GM12878 (cell line): Measurements from ENCODE around the gene ARHGEF10L. TPM values are rescaled to one million over a fixed set of nuclear protein-coding genes. Genes with fewer than 3 reads are reported as not detected.

Source experiments
- ATAC-seq: fragments of 200-7000 bp; cut with Tn5 transposase; 3 replicates; pipeline ENCODE4 v1.9.1; 2020; ENCODE audit warnings: mild to moderate bottlenecking, moderate library complexity
- BruUV-seq: library from RNA; stranded (reverse); fragments of 400-500 nt; replicated peaks from 2 replicates; lab custom pipeline; 2021; lab: Mats Ljungman, UMichigan
- CTCF ChIA-PET: fragments of 300-600 bp; sonication (Branson Sonifier 250); formaldehyde crosslinking; extraction: SDS; loops from one replicate; lab custom pipeline; 2021; ENCODE audit warnings: inconsistent platforms; lab: Yijun Ruan, JAX
- POLR2A ChIA-PET: fragments of 350-600 bp; formaldehyde crosslinking; extraction: SDS; loops from one replicate; lab custom pipeline; 2021; ENCODE audit warnings: inconsistent platforms; lab: Charles Lee
- RAD21 ChIA-PET: fragments of 300-600 bp; sonication (Branson Sonifier 250); formaldehyde crosslinking; loops from one replicate; lab custom pipeline; 2023; ENCODE audit warnings: antibody characterized with exemption; ENCODE audit not compliant: unreplicated experiment; lab: Charles Lee
- SMC1A ChIA-PET: fragments of 300-600 bp; sonication (Branson Sonifier 250); formaldehyde crosslinking; loops from one replicate; lab custom pipeline; 2023; ENCODE audit not compliant: unreplicated experiment, uncharacterized antibody; lab: Charles Lee
- DNase-seq: peaks from one replicate; pipeline ENCODE4 v3.0.0-alpha.2; 2011; ENCODE audit warnings: low read depth, low spot score
- FAIRE-seq: peaks from 3 replicates; lab custom pipeline; 2011; peaks lifted over from hg19 to GRCh38; lab: Jason Lieb, UNC
- H2AFZ ChIP-seq: 2 replicates; pipeline ENCODE4 v1.6.0; 2011; ENCODE audit warnings: low read depth, low read length, control low read depth; ENCODE audit not compliant: control insufficient read depth
- H3K27ac ChIP-seq: 2 replicates; pipeline ENCODE4 v1.5.1; 2011; ENCODE audit warnings: control low read depth; ENCODE audit not compliant: control insufficient read depth, insufficient read depth
- H3K27me3 ChIP-seq, 2 experiments: replicated peaks in 1 of 2; 2 replicates each; pipeline versions ENCODE4 v1.6.0 to v1.6.1; 2011; ENCODE audit warnings: low read length in 1 of 2; ENCODE audit not compliant: control insufficient read depth in 2 of 2, insufficient read depth in 2 of 2
- H3K36me3 ChIP-seq, 2 experiments: 2 replicates each; pipeline ENCODE4 v1.5.1; 2011; ENCODE audit warnings: low read length in 1 of 2; ENCODE audit not compliant: control insufficient read depth in 2 of 2, insufficient read depth in 2 of 2
- H3K4me1 ChIP-seq: 2 replicates; pipeline ENCODE4 v1.6.1; 2011; ENCODE audit warnings: mild to moderate bottlenecking, low read length, moderate library complexity, mixed read lengths; ENCODE audit not compliant: control insufficient read depth, insufficient read depth
- H3K4me2 ChIP-seq: 2 replicates; pipeline ENCODE4 v1.6.0; 2011; ENCODE audit warnings: control low read depth; ENCODE audit not compliant: control insufficient read depth, insufficient read depth
- H3K4me3 ChIP-seq: fragments of 200-600 bp; sonication (generic); 2 replicates; pipeline ENCODE4 v1.5.1; 2016
- H3K79me2 ChIP-seq: 2 replicates; pipeline ENCODE4 v1.6.0; 2011; ENCODE audit warnings: low read length; ENCODE audit not compliant: control insufficient read depth, insufficient read depth
- H3K9ac ChIP-seq: 2 replicates; pipeline ENCODE4 v1.8.0; 2011; ENCODE audit warnings: low read length, control low read depth, mixed read lengths; ENCODE audit not compliant: control insufficient read depth, insufficient read depth
- H3K9me3 ChIP-seq: replicated peaks from 3 replicates; pipeline ENCODE4 v1.5.1; 2011; ENCODE audit warnings: mild to moderate bottlenecking, low read length; ENCODE audit not compliant: control insufficient read depth, insufficient read depth
- H4K20me1 ChIP-seq: 2 replicates; pipeline ENCODE4 v1.6.0; 2011; ENCODE audit not compliant: control insufficient read depth, insufficient read depth
- ATF7 ChIP-seq: fragments of 450-650 bp; IDR thresholded peaks from 2 replicates; pipeline ENCODE4 v1.6.1; 2016; ENCODE audit warnings: low read depth, mild to moderate bottlenecking
- CHD4 ChIP-seq: fragments of 200-600 bp; sonication (generic); IDR thresholded peaks from 2 replicates; pipeline ENCODE4 v1.6.1; 2016; ENCODE audit warnings: mild to moderate bottlenecking
- EP300 ChIP-seq, 2 experiments: fragments of 150-350 bp in 1 of 2; IDR thresholded peaks; 2 replicates each; pipeline ENCODE4 v1.6.1; 2011 to 2012; ENCODE audit warnings: low read depth in 2 of 2, low read length in 2 of 2, borderline replicate concordance in 1 of 2, improper control_type of control experiment in 1 of 2, inconsistent platforms in 1 of 2; ENCODE audit not compliant: control insufficient read depth in 1 of 2
- MEF2B ChIP-seq: fragments of 450-650 bp; IDR thresholded peaks from 2 replicates; pipeline ENCODE4 v1.6.1; 2018; ENCODE audit warnings: mild to moderate bottlenecking, moderate library complexity; ENCODE audit not compliant: partially characterized antibody, poor library complexity, severe bottlenecking
- MTA3 ChIP-seq: IDR thresholded peaks from 2 replicates; pipeline ENCODE4 v1.6.1; 2012; ENCODE audit warnings: low read length, inconsistent platforms, borderline replicate concordance
- MXI1 ChIP-seq: fragments of 150-350 bp; IDR thresholded peaks from 2 replicates; pipeline ENCODE4 v1.6.1; 2011; ENCODE audit warnings: low read depth, mild to moderate bottlenecking, inconsistent platforms, low read length, improper control_type of control experiment
- MYB ChIP-seq: fragments of 150-350 bp; IDR thresholded peaks from 2 replicates; pipeline ENCODE4 v1.6.1; 2014; ENCODE audit warnings: mild to moderate bottlenecking, low read depth, low read length, borderline replicate concordance
- RAD21 ChIP-seq: IDR thresholded peaks from 2 replicates; pipeline ENCODE4 v1.6.1; 2011; ENCODE audit warnings: mild to moderate bottlenecking, low read depth, low read length, moderate library complexity; ENCODE audit not compliant: insufficient read depth
- RAD51 ChIP-seq: fragments of 450-650 bp; IDR thresholded peaks from 2 replicates; pipeline ENCODE4 v1.6.1; 2016; ENCODE audit warnings: moderate library complexity, mild to moderate bottlenecking, inconsistent platforms
- RELA ChIP-seq: fragments of 450-650 bp; IDR thresholded peaks from 2 replicates; pipeline ENCODE4 v1.8.0; 2014; ENCODE audit warnings: borderline replicate concordance; ENCODE audit not compliant: partially characterized antibody
- TBL1XR1 ChIP-seq: IDR thresholded peaks from 2 replicates; pipeline ENCODE4 v1.6.1; 2012; ENCODE audit warnings: low read depth, low read length, improper control_type of control experiment
- TCF12 ChIP-seq: IDR thresholded peaks from 2 replicates; pipeline ENCODE4 v1.6.1; 2011; ENCODE audit warnings: low read depth, mild to moderate bottlenecking, low read length
- ZNF384 ChIP-seq: IDR thresholded peaks from 2 replicates; pipeline ENCODE4 v1.6.1; 2012; ENCODE audit warnings: low read depth, mild to moderate bottlenecking, low read length, improper control_type of control experiment, borderline replicate concordance
- WGBS: methylation state at CpG from one replicate; pipeline ENCODE4 v1.1.6; 2016; ENCODE audit warnings: low lambda C conversion rate; ENCODE audit not compliant: insufficient replicate concordance, insufficient coverage; ENCODE audit errors: missing lambda C conversion rate; 5-methylcytosine and 5-hydroxymethylcytosine counted together
- in situ Hi-C: fragments of 300-500 bp; cut with MboI; formaldehyde crosslinking; loops from 9 replicates; pipeline ENCODE4 v1.14.3; 2018; ENCODE audit warnings: mixed read lengths
- intact Hi-C: fragments of 100-400 bp; cut with micrococcal nuclease; formaldehyde crosslinking; loops from one replicate; pipeline ENCODE4 v1.14.2; 2022; ENCODE audit not compliant: unreplicated experiment
- polyA plus RNA-seq, 11 experiments: library from polyadenylated mRNA; depleted of rRNA in 4 of 11; unstranded in 6 of 11; stranded (reverse) in 5 of 11; fragments of >200 nt; fragmentation: Nextera tagmentation in 4 of 11; fragmentation: Illumina TruSeq in 1 of 11; extraction: Ambion mirVana in 4 of 11; extraction: Trizol in 1 of 11; gene quantifications; 1 replicate in 1 of 11; 2 replicates in 10 of 11; pipeline versions ENCODE4 v1.2.1 to v1.2.3, GENCODE V29; 2011 to 2016; ENCODE audit warnings: inconsistent platforms in 2 of 11, missing spikeins in 2 of 11, low read depth in 1 of 11
- total RNA-seq, 4 experiments: library from RNA; depleted of rRNA in 3 of 4; stranded (reverse); fragments of >200 nt in 3 of 4; fragmentation: Illumina TruSeq in 1 of 4; extraction: Trizol in 1 of 4; gene quantifications; 2 replicates each; pipeline versions ENCODE4 v1.2.1 to v1.2.3, GENCODE V29; 2013 to 2021

Gene ARHGEF10L
- total and polyA plus RNA-seq, 10 of the 15 experiments (the other 5 are each of a cell fraction or from before 2014, with no cell fraction given): 0.05 to 0.94 (median 0.28) TPM; not detected in 2

DNA sequence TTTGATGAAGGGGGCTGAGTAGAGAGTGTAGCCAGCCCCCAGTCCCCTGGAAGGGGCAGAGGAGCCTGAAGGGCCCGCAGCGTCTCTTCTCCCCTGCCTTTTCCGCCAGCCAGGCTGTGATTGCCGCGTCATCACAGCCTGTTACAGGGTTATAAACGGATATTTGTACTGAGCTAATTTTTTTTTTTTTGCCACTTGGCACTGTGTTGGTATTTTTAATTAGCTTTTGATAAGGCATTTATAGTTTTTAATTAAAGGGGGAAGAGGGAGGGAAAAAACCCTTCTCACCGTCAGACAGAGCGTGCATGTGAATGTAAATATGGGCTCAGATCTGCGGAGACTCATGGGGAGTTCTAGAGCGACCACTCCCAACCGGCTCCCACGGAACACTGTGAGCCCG, 117.9 kb downstream of the ARHGEF10L start:
- FAIRE-seq (no peak), ATAC-seq (no peak), DNase-seq (no peak)
- TF ChIP-seq CHD4: no peak
- no peak for TF ChIP-seq ATF7
- TF ChIP-seq MXI1: no peak
- no peak for TF ChIP-seq TCF12
- TF ChIP-seq RAD51: no peak
- TF ChIP-seq MTA3: no peak
- no peak for TF ChIP-seq MEF2B
- TF ChIP-seq RAD21: no peak
- no peak for TF ChIP-seq RELA
- TF ChIP-seq ZNF384: no peak
- no peak for TF ChIP-seq TBL1XR1
- TF ChIP-seq MYB: no peak
- TF ChIP-seq EP300 (IDR thresholded peaks at IDR 0.05; ENCODE audit: borderline replicate concordance in 1 of 2, control insufficient read depth in 1 of 2, low read depth in 2 of 2, low read length in 2 of 2): no peak
- H4K20me1 ChIP-seq: no peaks in the 10 kb centered on the region
- no peak overlapping the region for H3K4me3 ChIP-seq
- no peaks in the 10 kb centered on the region; a peak in 1 of 4 replicates for H3K27me3 ChIP-seq
- H3K9me3 ChIP-seq: no peaks in the 10 kb centered on the region
- ChIA-PET POLR2A (no interaction called here), CTCF (no interaction called here), RAD21 (no interaction called here), SMC1A (no interaction called here)
- no peaks in the 10 kb centered on the region for H3K36me3 ChIP-seq
- no peak overlapping the region for H3K4me2 ChIP-seq
- WGBS: 61% methylated on average over 13 of the region's 13 CpGs
- H3K4me1 ChIP-seq: no peaks in the 10 kb centered on the region
- in situ Hi-C loops (no loop called here), intact Hi-C loops (no loop called here)
- H3K9ac ChIP-seq: no peak overlapping the region
- no peak overlapping the region for H2AFZ ChIP-seq
- H3K27ac ChIP-seq: no peak overlapping the region
- H3K79me2 ChIP-seq: no peaks in the 10 kb centered on the region
- BruUV-seq: no TSS peak
